ENCODE results near the gene MIER2. TPM values are rescaled to one million over a fixed set of nuclear protein-coding genes. Genes with fewer than 3 reads are reported as not detected.
"Not testable (repeated sequence)": the region's sequence is repeated elsewhere in the genome, so short reads cannot be mapped to it uniquely, and the experiment has no call there.

Gene MIER2
- total RNA-seq, 1 donor from 2014 or later, result 44.1 TPM

GRCh38 chr19:362683-363082 is 18.1 kb upstream of the MIER2 start:
- Mint-ChIP-seq H3K9me3 (ENCODE audit: unreplicated experiment) (no peaks in the 10 kb centered on the region), H3K36me3 (ENCODE audit: low read depth, unreplicated experiment) (no peaks in the 10 kb centered on the region), H3K27me3 (ENCODE audit: unreplicated experiment) (peaks cover 6% of the 10 kb centered on the region), H3K4me3 (ENCODE audit: unreplicated experiment) (no peak overlapping the region), H3K27ac (ENCODE audit: unreplicated experiment) (no peak overlapping the region), H3K4me1 (ENCODE audit: unreplicated experiment) (no peaks in the 10 kb centered on the region)
- no peak for TF ChIP-seq CTCF (IDR thresholded peaks at IDR 0.05; ENCODE audit: unreplicated experiment)
- DNase-seq (ENCODE audit: low spot score), result no peak

- Mint-ChIP-seq H3K4me1 (ENCODE audit: unreplicated experiment) (no peaks in the 10 kb centered on the region), H3K9me3 (ENCODE audit: unreplicated experiment) (no peaks in the 10 kb centered on the region), H3K27ac (ENCODE audit: unreplicated experiment) (no peak overlapping the region), H3K36me3 (ENCODE audit: low read depth, unreplicated experiment) (no peaks in the 10 kb centered on the region), H3K4me3 (ENCODE audit: unreplicated experiment) (no peak overlapping the region), H3K27me3 (ENCODE audit: unreplicated experiment) (peaks cover 10% of the 10 kb centered on the region)
- DNase-seq (ENCODE audit: low spot score), result no peak
- no peak for TF ChIP-seq CTCF (IDR thresholded peaks at IDR 0.05; ENCODE audit: unreplicated experiment)
Observed at GRCh38 chr19:362154-362553, 17.6 kb upstream of the MIER2 start.

- H3K27me3 Mint-ChIP-seq (ENCODE audit: unreplicated experiment), result peaks cover 6% of the 10 kb centered on the region
- H3K4me1 Mint-ChIP-seq (ENCODE audit: unreplicated experiment), result no peaks in the 10 kb centered on the region
- H3K9me3 Mint-ChIP-seq (ENCODE audit: unreplicated experiment), result no peaks in the 10 kb centered on the region
- TF ChIP-seq CTCF (IDR thresholded peaks at IDR 0.05; ENCODE audit: unreplicated experiment), result no peak
- DNase-seq (ENCODE audit: low spot score), result no peak
- H3K36me3 Mint-ChIP-seq (ENCODE audit: low read depth, unreplicated experiment), result no peaks in the 10 kb centered on the region
- H3K4me3 Mint-ChIP-seq (ENCODE audit: unreplicated experiment), result no peak overlapping the region
- H3K27ac Mint-ChIP-seq (ENCODE audit: unreplicated experiment), result no peak overlapping the region
Observed at GRCh38 chr19:359653-359925, 15.0 kb upstream of the MIER2 start.

- H3K27me3 Mint-ChIP-seq (ENCODE audit: unreplicated experiment); H3K36me3 Mint-ChIP-seq (ENCODE audit: low read depth, unreplicated experiment); H3K27ac Mint-ChIP-seq (ENCODE audit: unreplicated experiment); H3K4me3 Mint-ChIP-seq (ENCODE audit: unreplicated experiment); DNase-seq (ENCODE audit: low spot score); H3K9me3 Mint-ChIP-seq (ENCODE audit: unreplicated experiment); H3K4me1 Mint-ChIP-seq (ENCODE audit: unreplicated experiment): not testable (repeated sequence)
Observed at GRCh38 chr19:355536-355935, 10.9 kb upstream of the MIER2 start.

- no peak for DNase-seq (ENCODE audit: low spot score)
- Mint-ChIP-seq H3K4me3 (ENCODE audit: unreplicated experiment) (no peak overlapping the region), H3K36me3 (ENCODE audit: low read depth, unreplicated experiment) (no peaks in the 10 kb centered on the region), H3K27ac (ENCODE audit: unreplicated experiment) (no peak overlapping the region), H3K4me1 (ENCODE audit: unreplicated experiment) (no peaks in the 10 kb centered on the region), H3K27me3 (ENCODE audit: unreplicated experiment) (peaks cover 8% of the 10 kb centered on the region), H3K9me3 (ENCODE audit: unreplicated experiment) (no peaks in the 10 kb centered on the region)
- TF ChIP-seq CTCF (IDR thresholded peaks at IDR 0.05; ENCODE audit: unreplicated experiment), result no peak
Observed at GRCh38 chr19:355134-355533, 10.5 kb upstream of the MIER2 start.

All from endothelial cell (in vitro differentiated cells).